ENCODE measurements around the gene ZNF460. TPM values are rescaled to one million over a fixed set of nuclear protein-coding genes. Genes with fewer than 3 reads are reported as not detected.

The ZNF460 gene
- total and polyA plus RNA-seq, 2 of the 8 experiments (the other 6 are each of a cell fraction or from before 2014, with no cell fraction given): 9.3 to 57.9 TPM

- H4K5ac ChIP-seq (ENCODE audit: insufficient read length, low read depth, low read length): no peak overlapping the region
- no peak overlapping the region for H4K91ac ChIP-seq (replicated peaks; ENCODE audit: insufficient read length, low read length)
- H2BK120ac ChIP-seq (replicated peaks; ENCODE audit: low read depth, low read length): no peak overlapping the region
- WGBS, 2 experiments (ENCODE audit: extremely low coverage in 1 of 2, insufficient coverage in 1 of 2, insufficient read length in 1 of 2, insufficient replicate concordance in 2 of 2, low coverage in 1 of 2, low lambda C conversion rate in 2 of 2, missing lambda C conversion rate in 1 of 2): 64% methylated on average over 9 of the region's 9 CpGs; no CpG with 5 or more reads in 1 of the 2 experiments
- H3K4me2 ChIP-seq (ENCODE audit: insufficient read depth in 1 of 2, low read depth in 2 of 2, low read length in 2 of 2): peak overlapping the region; percentile 40 to 41
- no peak for TF ChIP-seq E2F6 (IDR thresholded peaks at IDR 0.05)
- no peak for TF ChIP-seq PHF8 (conservative IDR thresholded peaks at IDR 0.05; ENCODE audit: low read depth, low read length)
- no peak for TF ChIP-seq SP1 (IDR thresholded peaks at IDR 0.05; ENCODE audit: low read depth, low read length)
- TF ChIP-seq SP4 (IDR thresholded peaks at IDR 0.05; ENCODE audit: low read length): no peak
- TF ChIP-seq EP300 (IDR thresholded peaks at IDR 0.05; ENCODE audit: borderline replicate concordance in 1 of 2, low read depth in 2 of 2, low read length in 2 of 2): no peak
- TF ChIP-seq HDAC2 (IDR thresholded peaks at IDR 0.05; ENCODE audit: borderline replicate concordance in 1 of 2, low read depth in 2 of 2, low read length in 2 of 2): no peak
- TF ChIP-seq FOSL1 (IDR thresholded peaks at IDR 0.05; ENCODE audit: insufficient read depth, low read depth, low read length): no peak
- TF ChIP-seq POLR2AphosphoS5 (IDR thresholded peaks at IDR 0.05; ENCODE audit: low read depth, low read length): no peak
- no peaks in the 10 kb centered on the region for H3K79me1 ChIP-seq (ENCODE audit: low read depth, low read length)
- DNase-seq (ENCODE audit: low read depth in 1 of 2, low spot score in 2 of 2): no peak
- H3K56ac ChIP-seq (replicated peaks; ENCODE audit: insufficient read length, low read depth, low read length): no peak overlapping the region
- H3K27me3 ChIP-seq (replicated peaks in 1 of 4; ENCODE audit: control insufficient read depth in 3 of 4, extremely low read depth in 1 of 4, insufficient read depth in 3 of 4, low read length in 3 of 4): no peaks in the 10 kb centered on the region; a peak in 2 of 7 replicates
- H3K36me3 ChIP-seq (ENCODE audit: control insufficient read depth in 2 of 4, insufficient read depth in 4 of 4, low read length in 3 of 4): no peaks in the 10 kb centered on the region
- no peak overlapping the region for H2BK20ac ChIP-seq (ENCODE audit: low read length)
- H3K4me3 ChIP-seq (ENCODE audit: extremely low read depth in 1 of 4, insufficient read depth in 2 of 4, low read depth in 3 of 4, low read length in 4 of 4): peak overlapping the region in 1 of 4 experiments; percentile 43; a peak in 5 of 8 replicates
- H3K4ac ChIP-seq (replicated peaks; ENCODE audit: insufficient read length, low read depth, low read length): no peak overlapping the region
- H3K23me2 ChIP-seq (ENCODE audit: low read depth, low read length): peaks cover 7% of the 10 kb centered on the region; the same call in 1 of the 2 replicates
- no peak overlapping the region for H3K9ac ChIP-seq (replicated peaks in 1 of 4; ENCODE audit: extremely low read depth in 1 of 4, low read depth in 3 of 4, low read length in 3 of 4)
- CTCF ChIA-PET (ENCODE audit: partially characterized antibody): no interaction called here
- POLR2A ChIA-PET (ENCODE audit: partially characterized antibody): interaction anchor here (1.6 to 3.5 kb wide), 2 partner anchors 9 to 12 kb away, joined by 3 to 11 read pairs; partner anchors contain the start of gene ZNF805
- no peak overlapping the region for H2AK5ac ChIP-seq (ENCODE audit: low read depth, low read length)
- peaks cover 0 to 8% (median 0%) of the 10 kb centered on the region in 4 experiments; a peak in 1 of 7 replicates for H3K4me1 ChIP-seq (replicated peaks in 1 of 4; ENCODE audit: control insufficient read depth in 3 of 4, insufficient read depth in 4 of 4, low read length in 3 of 4)
- no peak overlapping the region for H3K18ac ChIP-seq (ENCODE audit: extremely low read depth, low read length)
- no peaks in the 10 kb centered on the region for H4K20me1 ChIP-seq (replicated peaks in 1 of 2; ENCODE audit: control insufficient read depth in 1 of 2, insufficient read depth in 2 of 2, low read length in 2 of 2)
- no peak for FAIRE-seq
- H2BK15ac ChIP-seq (ENCODE audit: low read length): no peak overlapping the region
- H3K9me3 ChIP-seq (ENCODE audit: insufficient read depth in 2 of 2, low read depth in 1 of 2, low read length in 1 of 2): no peaks in the 10 kb centered on the region
- no peak overlapping the region for H3K27ac ChIP-seq (ENCODE audit: low read depth, low read length)
- H3K79me2 ChIP-seq (ENCODE audit: control insufficient read depth in 1 of 2, insufficient read depth in 2 of 2, low read length in 2 of 2): no peaks in the 10 kb centered on the region
- no peak overlapping the region for H2BK12ac ChIP-seq (ENCODE audit: low read depth, low read length)
- no peak overlapping the region for H4K8ac ChIP-seq (ENCODE audit: extremely low read depth, insufficient read depth, low read length)
- H3K23ac ChIP-seq (ENCODE audit: insufficient read length): no peak overlapping the region
- no peak overlapping the region for H3K14ac ChIP-seq (ENCODE audit: insufficient read length)
- H2AFZ ChIP-seq (ENCODE audit: low read length): no peak overlapping the region
- no peak overlapping the region for H2BK5ac ChIP-seq (ENCODE audit: low read depth, low read length)
Observed at GRCh38 chr19:57231686-57232085, 48.6 kb upstream of the ZNF460 start.
